ENCODE data around the gene AMDHD2.
A peak's percentile ranks its signal among the peaks of the same experiment; 100 is the strongest.
"Not testable (repeated sequence)": the region's sequence is repeated elsewhere in the genome, so short reads cannot be mapped to it uniquely, and the experiment has no call there.

Gene AMDHD2

DNA sequence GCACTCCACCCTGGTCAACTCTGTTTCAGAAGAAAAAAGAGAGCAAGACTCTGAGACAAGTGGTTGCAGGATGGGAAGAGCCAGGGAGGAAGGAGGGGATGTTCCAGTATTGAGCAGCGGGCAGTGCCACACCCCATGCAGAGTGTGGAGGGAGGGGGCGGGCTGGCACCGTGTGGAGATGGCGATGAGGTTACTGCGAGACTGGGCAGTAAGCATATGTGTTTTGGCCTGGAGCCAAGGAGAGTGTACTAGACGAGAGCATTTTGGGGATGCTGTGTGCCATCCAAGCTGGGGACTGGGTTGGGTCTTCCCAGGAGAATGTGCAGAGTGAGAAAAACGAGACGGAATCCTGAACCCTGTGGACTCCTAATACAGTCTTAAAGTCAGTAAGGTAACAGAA, 41.9 kb upstream of the AMDHD2 start:
- no peak overlapping the region for H3K4me3 Mint-ChIP-seq
- ATAC-seq (no peak), DNase-seq (no peak)
- no peak overlapping the region for H3K27ac Mint-ChIP-seq
- H3K27me3 Mint-ChIP-seq, result peaks cover 3% of the 10 kb centered on the region
- no peaks in the 10 kb centered on the region for H3K9me3 Mint-ChIP-seq
- peaks cover 42% of the 10 kb centered on the region for H3K4me1 Mint-ChIP-seq

DNA sequence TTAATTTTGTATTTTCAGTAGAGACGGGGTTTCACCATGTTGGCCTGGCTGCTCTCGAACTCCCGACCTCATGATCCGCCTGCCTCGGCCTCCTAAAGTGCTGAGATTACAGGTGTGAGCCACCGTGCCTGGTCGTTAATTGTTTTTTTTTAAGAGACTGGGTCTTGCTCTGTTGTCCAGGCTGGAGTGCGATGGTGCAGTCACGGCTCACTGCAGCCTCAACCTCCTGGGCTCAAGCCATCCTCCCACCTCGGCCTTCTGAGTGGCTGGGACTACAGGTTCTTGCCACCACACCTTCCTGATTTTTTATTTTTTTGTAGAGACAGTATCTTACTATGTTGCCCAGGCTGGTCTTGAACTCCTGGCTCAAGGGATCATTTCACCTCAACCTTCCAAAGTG, 40.2 kb upstream of the AMDHD2 start:
- H3K4me3 Mint-ChIP-seq, DNase-seq, H3K9me3 Mint-ChIP-seq, ATAC-seq, H3K27me3 Mint-ChIP-seq: not testable (repeated sequence)
- peak overlapping the region in 1 of 2 donors; percentile 36 for H3K27ac Mint-ChIP-seq
- H3K4me1 Mint-ChIP-seq, result peaks cover 43% of the 10 kb centered on the region

DNA sequence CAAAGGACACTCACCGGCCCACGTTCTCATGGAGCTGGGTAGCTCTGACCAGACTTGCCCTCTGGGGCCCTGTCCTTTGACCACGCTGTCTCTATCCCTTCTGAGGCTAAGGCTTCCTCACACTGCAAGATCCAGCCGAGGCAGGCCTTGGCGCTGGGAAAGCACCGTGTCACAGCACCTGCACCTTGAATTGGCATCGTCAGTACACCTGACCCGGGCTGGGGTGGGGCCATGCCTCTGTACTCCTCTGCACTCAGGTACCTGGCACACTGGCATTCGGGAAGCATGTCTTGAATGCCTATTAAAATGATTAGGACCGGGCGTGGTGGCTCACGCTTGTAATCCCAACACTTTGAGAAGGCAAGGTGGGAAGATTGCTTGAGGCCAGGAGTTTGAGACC, 39.2 kb upstream of the AMDHD2 start:
- H3K27ac Mint-ChIP-seq, result no peak overlapping the region
- DNase-seq (no peak), ATAC-seq (no peak)
- no peak overlapping the region for H3K4me3 Mint-ChIP-seq
- peaks cover 39% of the 10 kb centered on the region for H3K4me1 Mint-ChIP-seq
- H3K9me3 Mint-ChIP-seq, result no peaks in the 10 kb centered on the region
- no peaks in the 10 kb centered on the region for H3K27me3 Mint-ChIP-seq

DNA sequence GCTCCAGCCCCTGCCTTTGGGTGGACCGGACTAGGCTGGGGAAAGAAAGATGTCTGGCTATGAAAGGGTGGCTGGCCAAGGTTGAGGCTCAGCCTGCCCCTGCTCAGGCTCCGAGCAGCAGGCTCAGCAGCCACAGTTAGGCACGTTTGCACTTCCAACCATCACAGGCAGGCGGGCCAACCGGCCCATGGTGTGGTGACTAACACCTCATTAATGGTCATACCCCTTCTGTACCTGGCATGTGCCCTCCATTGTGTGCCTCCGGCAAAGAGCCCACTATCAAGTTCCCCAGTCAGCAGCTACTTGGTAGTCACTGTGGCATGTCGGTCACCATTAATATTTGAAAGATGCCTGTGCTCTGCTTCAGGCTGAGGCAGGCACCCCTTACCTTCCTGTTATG, 38.5 kb upstream of the AMDHD2 start:
- H3K9me3 Mint-ChIP-seq, result no peaks in the 10 kb centered on the region
- DNase-seq (no peak), ATAC-seq (no peak)
- H3K4me1 Mint-ChIP-seq, result peaks cover 38% of the 10 kb centered on the region
- no peaks in the 10 kb centered on the region for H3K27me3 Mint-ChIP-seq
- no peak overlapping the region for H3K4me3 Mint-ChIP-seq
- H3K27ac Mint-ChIP-seq, result peak overlapping the region in 1 of 2 donors; percentile 38

DNA sequence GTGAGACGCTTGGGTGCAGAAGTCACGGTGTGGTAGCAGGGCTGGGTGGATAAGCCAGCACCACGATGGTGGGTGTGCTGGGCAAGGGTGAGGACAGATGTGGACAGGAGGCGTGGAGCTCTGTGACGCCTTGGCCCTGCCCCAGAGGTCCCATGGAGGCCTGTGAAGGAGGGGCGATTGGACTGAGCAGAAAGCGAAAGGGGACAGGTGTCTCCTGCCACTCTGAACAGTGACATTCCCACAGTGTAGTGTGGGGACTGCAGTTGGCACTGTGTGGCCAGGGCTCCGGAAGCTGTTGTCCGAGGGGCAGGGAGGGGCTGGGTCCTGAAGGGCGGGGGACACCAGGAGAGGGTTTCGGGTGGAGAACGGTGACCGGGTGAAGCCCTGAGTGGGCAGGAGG, 37.9 kb upstream of the AMDHD2 start:
- Mint-ChIP-seq H3K9me3 (no peaks in the 10 kb centered on the region), H3K4me1 (peaks cover 40% of the 10 kb centered on the region), H3K27me3 (no peaks in the 10 kb centered on the region), H3K4me3 (no peak overlapping the region), H3K27ac (peak overlapping the region in 1 of 2 donors; percentile 38)
- DNase-seq (no peak), ATAC-seq (no peak)

DNA sequence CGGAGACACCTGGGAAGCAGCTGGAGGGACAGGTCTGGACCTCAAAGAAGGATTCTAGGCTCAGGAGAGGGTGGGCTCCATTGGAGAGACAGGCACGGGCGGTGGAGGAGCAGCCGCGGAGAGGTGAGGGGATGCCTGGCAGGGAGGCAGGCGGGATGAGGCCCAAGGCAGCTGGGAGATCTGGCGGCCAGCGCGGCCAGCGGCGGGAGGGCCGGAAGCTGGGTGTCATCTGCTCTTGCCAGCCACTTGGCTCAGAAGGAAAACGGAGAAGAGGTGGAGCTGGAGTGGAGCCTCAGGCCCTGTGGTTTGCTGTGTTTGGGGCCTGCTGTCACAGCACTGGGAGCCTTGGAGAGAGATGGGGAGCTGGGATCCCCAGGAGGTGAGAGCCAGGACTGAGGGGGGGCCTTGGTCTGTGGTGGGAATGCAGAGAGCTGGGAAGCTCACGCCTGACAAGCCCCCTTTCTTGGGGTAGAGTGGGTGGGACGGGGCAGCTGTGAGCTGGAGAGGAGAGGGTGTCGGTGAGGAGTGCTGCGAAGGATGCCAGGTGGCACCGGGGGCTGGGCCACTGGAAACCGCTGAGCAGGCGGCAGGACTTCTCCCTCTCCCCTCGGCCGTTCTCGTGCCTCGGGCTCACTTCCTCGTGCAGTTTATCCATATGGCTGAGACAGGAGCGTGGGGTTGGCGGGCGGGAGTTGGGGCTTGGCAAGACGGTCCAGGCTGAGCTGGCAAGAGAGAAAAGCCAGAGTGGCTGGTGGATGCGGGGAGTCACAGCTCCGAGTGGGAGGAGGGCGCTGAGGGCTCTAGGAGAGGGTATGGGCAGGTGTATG, 37.2 kb upstream of the AMDHD2 start:
- H3K27ac Mint-ChIP-seq, result peak overlapping the region in 1 of 2 donors; percentile 6
- ATAC-seq, result no peak
- no peak for DNase-seq
- H3K9me3 Mint-ChIP-seq, result no peaks in the 10 kb centered on the region
- H3K4me3 Mint-ChIP-seq, result no peak overlapping the region
- no peaks in the 10 kb centered on the region for H3K27me3 Mint-ChIP-seq
- peaks cover 40% of the 10 kb centered on the region for H3K4me1 Mint-ChIP-seq

DNA sequence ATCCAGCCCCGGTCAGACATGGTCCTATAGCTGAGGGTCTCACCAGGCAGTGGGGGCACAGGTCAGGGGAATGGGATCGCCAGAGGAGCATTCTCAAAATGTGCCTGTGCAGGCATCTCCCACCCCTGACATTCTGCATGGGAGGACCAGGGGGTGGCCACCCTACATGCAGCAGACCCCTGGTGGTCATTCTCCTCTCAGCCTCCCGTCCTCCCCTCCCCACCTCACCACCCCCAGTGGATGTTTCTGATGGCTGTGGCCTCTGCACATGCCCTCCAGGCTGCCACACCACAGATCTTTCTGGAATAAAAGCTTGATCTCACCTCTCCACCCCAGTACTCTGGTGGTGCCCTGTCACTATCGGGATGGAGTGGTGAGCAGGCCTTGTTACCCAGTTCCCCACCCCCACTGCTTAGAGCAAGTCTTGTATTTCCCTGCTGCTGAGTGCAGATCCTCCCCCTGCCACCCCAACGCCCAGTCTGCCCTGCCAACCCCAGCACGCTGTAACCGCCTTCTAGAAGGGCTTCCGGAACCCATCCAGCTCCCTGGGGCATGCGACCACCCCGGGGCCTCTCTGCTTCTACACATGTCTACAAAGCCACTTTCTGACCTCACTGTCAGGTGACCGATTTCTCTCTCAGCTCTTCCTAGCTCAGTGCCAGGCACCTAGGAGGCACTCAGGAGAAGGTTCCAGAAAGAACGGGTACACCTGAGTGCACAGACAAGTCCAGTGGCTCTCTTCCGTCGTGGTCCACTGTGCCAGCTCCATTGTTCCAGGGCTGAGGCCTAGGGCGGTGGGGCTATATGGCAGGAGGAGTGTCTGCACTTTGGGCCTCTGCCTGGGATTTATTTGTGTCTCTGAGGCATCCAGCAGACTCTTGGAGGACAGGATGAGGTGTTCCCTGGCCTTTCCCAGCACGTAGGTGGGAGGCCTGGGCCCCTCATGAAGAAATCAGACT, 36.0 kb upstream of the AMDHD2 start:
- ATAC-seq (no peak), DNase-seq (no peak)
- Mint-ChIP-seq H3K4me3 (no peak overlapping the region), H3K4me1 (peaks cover 41% of the 10 kb centered on the region), H3K27ac (no peak overlapping the region), H3K27me3 (no peaks in the 10 kb centered on the region), H3K9me3 (no peaks in the 10 kb centered on the region)

DNA sequence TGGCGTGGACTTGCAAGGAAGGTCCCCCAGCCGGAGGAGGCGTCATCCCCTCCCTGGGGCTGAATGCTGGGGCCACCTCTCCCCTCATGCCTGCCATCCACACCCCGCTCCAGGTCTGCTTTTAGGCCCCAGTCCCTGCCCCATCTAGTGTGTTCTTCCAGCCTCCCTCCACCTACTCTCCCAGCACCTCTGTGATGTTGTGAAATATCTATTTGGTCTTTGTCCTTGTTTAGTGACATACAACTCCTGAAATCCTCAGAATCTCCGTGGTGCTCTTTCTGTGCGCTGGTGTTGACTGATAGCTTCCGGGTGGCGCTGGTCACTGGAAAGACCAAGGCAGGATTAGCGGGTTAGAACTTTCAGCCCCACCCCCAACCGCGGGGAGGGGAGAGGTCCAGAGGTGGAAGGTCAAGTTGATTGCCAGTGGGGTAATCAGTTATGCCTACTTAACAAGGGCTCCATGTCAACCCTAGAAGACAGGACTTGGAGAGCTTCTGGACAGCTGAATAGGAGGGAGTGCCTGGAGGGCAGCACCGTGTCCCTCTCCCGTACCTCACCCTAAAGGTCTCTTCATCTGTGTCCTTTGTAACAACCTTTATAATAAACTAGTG, 35.2 kb upstream of the AMDHD2 start:
- Mint-ChIP-seq H3K4me3 (no peak overlapping the region), H3K9me3 (no peaks in the 10 kb centered on the region), H3K27ac (no peak overlapping the region), H3K27me3 (no peaks in the 10 kb centered on the region), H3K4me1 (peaks cover 41% of the 10 kb centered on the region)
- ATAC-seq, result no peak
- DNase-seq, result no peak

DNA sequence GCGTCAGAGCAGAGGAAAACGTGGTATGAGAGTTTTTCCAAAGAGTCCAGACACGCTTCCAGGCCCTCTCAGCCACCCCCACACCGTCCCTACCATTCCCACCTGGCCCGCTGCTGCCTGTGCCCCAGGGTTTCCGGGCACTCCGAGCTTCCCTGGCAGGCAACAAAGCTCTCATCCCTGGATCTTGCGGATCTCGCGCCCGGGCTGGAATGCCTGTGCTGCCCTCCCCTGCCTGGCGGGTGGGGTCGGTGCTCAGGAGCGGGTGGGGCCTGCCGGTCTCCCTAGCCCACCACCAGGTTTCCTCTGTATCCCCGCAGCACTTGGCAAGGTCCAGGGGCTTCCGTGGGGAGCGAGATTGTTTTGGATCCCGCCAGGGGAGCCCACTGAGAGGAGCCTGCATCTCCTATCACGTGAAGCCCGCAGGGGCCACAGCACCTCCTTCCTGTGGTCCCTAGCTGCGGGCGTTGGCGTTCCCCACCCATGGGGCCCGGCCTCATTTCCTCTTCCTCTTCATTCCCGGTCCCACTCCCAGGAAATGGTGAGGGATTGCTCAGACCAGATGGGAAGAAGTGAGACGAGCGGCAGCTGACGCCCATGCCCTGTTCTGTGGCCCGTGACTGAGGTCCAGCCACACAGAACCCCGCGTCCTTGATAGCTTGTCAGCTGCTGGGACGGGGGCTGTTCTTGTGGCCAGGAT, 34.2 kb upstream of the AMDHD2 start:
- H3K9me3 Mint-ChIP-seq, result no peaks in the 10 kb centered on the region
- ATAC-seq (no peak), DNase-seq (no peak)
- H3K27me3 Mint-ChIP-seq, result no peaks in the 10 kb centered on the region
- H3K4me1 Mint-ChIP-seq, result peaks cover 41% of the 10 kb centered on the region
- H3K4me3 Mint-ChIP-seq, result no peak overlapping the region
- H3K27ac Mint-ChIP-seq, result peak overlapping the region in 1 of 2 donors; percentile 29

DNA sequence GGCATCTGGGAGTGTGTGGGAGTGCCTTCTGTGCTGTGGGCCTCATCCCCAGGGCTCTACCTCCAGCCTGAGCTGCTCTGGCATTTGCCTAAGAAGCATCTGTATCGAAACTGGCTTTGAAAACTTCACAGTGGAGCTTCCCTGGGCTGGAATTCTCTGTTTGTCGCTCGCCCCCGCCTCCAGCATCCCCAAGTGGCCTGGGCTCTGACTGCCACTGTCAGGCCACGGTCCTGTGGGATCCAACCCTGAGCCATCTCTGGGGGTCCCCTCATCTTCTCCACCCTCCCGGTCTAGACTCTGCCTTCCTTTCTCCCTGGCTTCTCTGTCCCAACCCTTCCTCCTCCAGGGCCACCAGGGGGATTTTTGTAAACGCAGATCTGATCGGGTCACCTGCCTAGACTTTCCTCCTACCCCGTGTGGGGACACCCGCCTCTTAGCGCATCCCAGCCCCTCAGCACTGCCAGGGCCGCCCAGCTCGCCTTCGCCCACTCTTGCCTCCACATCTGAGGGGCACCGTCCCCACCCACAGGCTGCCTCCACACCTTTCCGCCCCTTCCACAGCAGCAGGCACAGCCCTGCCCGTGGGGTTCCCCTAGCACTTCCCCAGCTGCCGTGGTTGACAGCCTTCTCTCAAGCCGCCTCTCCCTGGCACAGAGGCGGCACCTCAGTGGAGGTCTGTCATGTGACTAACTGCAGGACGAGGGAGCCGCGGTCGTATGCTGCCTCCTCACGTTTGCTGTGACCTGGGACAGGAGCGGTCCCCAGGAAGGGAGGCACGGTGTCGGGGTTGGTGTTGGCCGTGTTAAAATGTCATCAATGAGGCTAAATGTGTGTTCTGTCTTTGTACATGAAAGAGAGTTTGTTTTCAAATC, 33.3 kb upstream of the AMDHD2 start:
- DNase-seq, result peak; percentile 71 to 86
- H3K9me3 Mint-ChIP-seq, result no peaks in the 10 kb centered on the region
- peaks cover 40% of the 10 kb centered on the region for H3K4me1 Mint-ChIP-seq
- H3K27me3 Mint-ChIP-seq, result no peaks in the 10 kb centered on the region
- peak overlapping the region; percentile 70 to 78 for H3K4me3 Mint-ChIP-seq
- peak; percentile 97 for ATAC-seq
- peak overlapping the region; percentile 16 to 47 for H3K27ac Mint-ChIP-seq

DNA sequence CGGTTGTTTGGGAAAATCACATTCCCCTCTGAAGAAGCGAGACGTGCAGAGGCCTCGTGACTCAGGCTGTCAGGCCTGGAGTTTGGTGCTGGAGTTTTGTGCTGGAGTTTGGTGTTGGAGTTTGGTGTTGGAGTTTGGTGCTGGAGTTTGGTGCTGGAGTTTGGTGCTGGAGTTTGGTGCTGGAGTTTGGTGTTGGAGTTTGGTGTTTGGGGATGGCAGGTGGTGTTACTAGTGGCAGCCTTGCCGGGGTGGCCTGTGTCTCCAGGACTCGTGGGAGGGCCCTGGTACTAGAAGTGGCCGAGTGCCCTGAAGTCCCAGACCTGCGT, 32.7 kb upstream of the AMDHD2 start:
- ATAC-seq (no peak), DNase-seq (no peak)
- Mint-ChIP-seq H3K4me1 (peaks cover 34% of the 10 kb centered on the region), H3K4me3 (peak overlapping the region; percentile 70 to 78), H3K27me3 (no peaks in the 10 kb centered on the region), H3K27ac (peak overlapping the region; percentile 16 to 47), H3K9me3 (no peaks in the 10 kb centered on the region)

DNA sequence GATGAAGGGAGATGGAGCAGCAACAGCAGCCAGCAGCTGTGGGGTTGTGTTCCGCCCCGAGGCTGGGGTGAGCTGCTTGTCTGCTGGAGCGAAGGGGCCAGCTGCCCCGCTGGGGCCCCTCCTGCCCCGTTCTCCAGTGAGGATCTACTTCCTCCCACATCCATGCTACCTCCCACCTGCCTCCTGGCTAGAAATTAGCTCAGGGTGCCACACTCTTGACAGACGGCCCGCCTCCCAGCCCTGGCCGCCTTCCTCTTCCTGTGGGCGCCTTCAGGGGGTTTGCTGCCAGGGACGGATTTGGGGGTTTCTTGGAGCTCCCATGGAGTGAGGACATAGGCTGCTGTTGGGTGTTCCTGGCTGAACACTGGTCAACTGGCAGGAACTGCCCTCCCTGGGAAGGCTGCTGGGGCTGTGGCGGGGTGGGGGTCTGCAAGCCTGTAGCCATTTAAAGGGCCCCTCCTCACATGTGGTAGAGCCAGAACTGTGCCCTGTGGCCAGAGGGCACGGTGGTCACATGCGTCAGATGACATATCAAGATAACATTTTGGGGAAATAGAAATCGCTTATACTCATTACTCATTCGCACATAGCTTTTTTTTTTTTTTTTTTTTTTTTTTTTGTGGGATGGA, 32.2 kb upstream of the AMDHD2 start:
- no peaks in the 10 kb centered on the region for H3K27me3 Mint-ChIP-seq
- no peaks in the 10 kb centered on the region for H3K9me3 Mint-ChIP-seq
- peak overlapping the region in 1 of 2 donors; percentile 70 for H3K4me3 Mint-ChIP-seq

DNA sequence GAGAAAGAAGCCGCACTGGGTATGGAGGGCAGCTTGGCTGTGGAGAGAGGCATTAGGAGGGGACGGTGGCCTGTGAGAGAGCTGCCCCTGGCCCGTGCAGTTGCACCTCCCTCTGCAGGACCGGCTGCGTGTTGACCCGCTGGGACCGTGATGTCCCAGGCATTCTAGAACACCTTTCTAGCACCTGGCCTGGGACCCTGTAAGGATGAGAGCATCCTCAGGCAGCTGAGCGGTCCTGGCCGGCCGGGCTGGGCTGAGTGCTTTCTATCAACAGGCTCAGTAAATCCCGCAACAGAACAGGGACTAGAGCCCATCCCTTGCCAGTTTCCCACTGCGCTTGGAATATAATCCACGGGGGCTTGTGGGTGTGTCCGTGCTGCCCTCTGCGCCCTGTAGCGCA, 30.6 kb upstream of the AMDHD2 start:
- H3K27ac Mint-ChIP-seq, result peak overlapping the region in 1 of 2 donors; percentile 19
- no peaks in the 10 kb centered on the region for H3K9me3 Mint-ChIP-seq
- no peak for DNase-seq
- no peak overlapping the region for H3K4me3 Mint-ChIP-seq
- no peak for ATAC-seq
- no peaks in the 10 kb centered on the region for H3K27me3 Mint-ChIP-seq
- H3K4me1 Mint-ChIP-seq, result peaks cover 23% of the 10 kb centered on the region

More for the DNA sequence above, 32.2 kb upstream of the AMDHD2 start:
- Mint-ChIP-seq H3K4me1 (peaks cover 28% of the 10 kb centered on the region), H3K27ac (no peak overlapping the region)
- ATAC-seq (no peak), DNase-seq (no peak)

Data from stimulated activated naive CD8-positive, alpha-beta T cell treated with anti-CD3 and anti-CD28 coated beads, Interleukin-15, amount 100 ng/mL, for 72 hours (primary cell).